HepG2 (cell line): ENCODE data around the gene TRAF3. TPM values are rescaled to one million over a fixed set of nuclear protein-coding genes. Genes with fewer than 3 reads are reported as not detected.
A peak's percentile ranks its signal among the peaks of the same experiment; 100 is the strongest.

Source experiments
- ATAC-seq: fragments of 200-7000 bp; cut with Tn5 transposase; 3 replicates; pipeline ENCODE4 v1.9.1; 2020; ENCODE audit warnings: mild to moderate bottlenecking, moderate library complexity
- BruUV-seq: library from RNA; stranded (reverse); fragments of 400-500 nt; replicated peaks from 2 replicates; lab custom pipeline; 2021; lab: Mats Ljungman, UMichigan
- CTCF ChIA-PET: fragments of 300-600 bp; formaldehyde crosslinking; extraction: SDS; loops from one replicate; lab custom pipeline; 2021; ENCODE audit warnings: low total read pairs, inconsistent platforms, low intra/inter-chr PET ratio; lab: Yijun Ruan, JAX
- POLR2A ChIA-PET: fragments of 350-600 bp; sonication (Branson Sonifier 250); formaldehyde crosslinking; loops from one replicate; lab custom pipeline; 2020; ENCODE audit warnings: antibody characterized with exemption, inconsistent platforms; lab: Yijun Ruan, JAX
- DNase-seq: peaks from one replicate; pipeline ENCODE4 v3.0.0-alpha.2; 2015; ENCODE audit warnings: low spot score
- FAIRE-seq: peaks from 3 replicates; lab custom pipeline; 2011; peaks lifted over from hg19 to GRCh38; lab: Jason Lieb, UNC
- H2AFZ ChIP-seq: one replicate; pipeline ENCODE4 v1.6.1; 2011; ENCODE audit warnings: low read length, inconsistent platforms
- H3K27ac ChIP-seq: fragments of 300-600 bp; 3 replicates; pipeline ENCODE4 v1.8.0; 2011; ENCODE audit warnings: mixed run types, mild to moderate bottlenecking, mixed read lengths, low read length, inconsistent platforms; ENCODE audit not compliant: insufficient read depth; ENCODE audit errors: extremely low read length
- H3K27me3 ChIP-seq, 2 experiments: fragments of 200-600 bp in 1 of 2; 2 replicates in 1 of 2; 3 replicates in 1 of 2; pipeline versions ENCODE4 v1.6.0 to v1.8.0; 2011; ENCODE audit warnings: low read length in 2 of 2, mild to moderate bottlenecking in 2 of 2, moderate library complexity in 2 of 2, inconsistent platforms in 1 of 2; ENCODE audit not compliant: insufficient read depth in 2 of 2, control insufficient read depth in 1 of 2
- H3K36me3 ChIP-seq, 2 experiments: fragments of 200-600 bp in 1 of 2; replicated peaks in 1 of 2; 2 replicates in 1 of 2; 3 replicates in 1 of 2; pipeline versions ENCODE4 v1.5.1 to v1.8.0; 2011; ENCODE audit warnings: low read length in 2 of 2, inconsistent platforms in 1 of 2; ENCODE audit not compliant: insufficient read depth in 2 of 2, control insufficient read depth in 1 of 2
- H3K4me1 ChIP-seq: 2 replicates; pipeline ENCODE4 v1.5.1; 2012; ENCODE audit warnings: low read length, inconsistent platforms; ENCODE audit not compliant: insufficient read depth
- H3K4me2 ChIP-seq: 2 replicates; pipeline ENCODE4 v1.6.0; 2011; ENCODE audit warnings: low read depth, low read length, inconsistent platforms
- H3K4me3 ChIP-seq, 3 experiments: fragments of 200-600 bp in 1 of 3; sonication (generic), shearing (Covaris generic) in 1 of 3; replicated peaks in 1 of 3; 2 replicates each; pipeline ENCODE4 v1.5.1; 2011 to 2016; ENCODE audit warnings: low read length in 3 of 3, inconsistent platforms in 2 of 3, low read depth in 2 of 3, mild to moderate bottlenecking in 2 of 3, control low read depth in 1 of 3, mixed read lengths in 1 of 3; ENCODE audit not compliant: insufficient read depth in 1 of 3
- H3K79me2 ChIP-seq: one replicate; pipeline ENCODE4 v1.6.1; 2011; ENCODE audit warnings: low read length, inconsistent platforms; ENCODE audit not compliant: insufficient read depth
- H3K9ac ChIP-seq: 2 replicates; pipeline ENCODE4 v1.6.0; 2011; ENCODE audit warnings: mild to moderate bottlenecking, low read depth, low read length, inconsistent platforms; ENCODE audit not compliant: insufficient read depth
- H3K9me3 ChIP-seq: 2 replicates; pipeline ENCODE4 v1.5.1; 2012; ENCODE audit warnings: mild to moderate bottlenecking, low read length
- H4K20me1 ChIP-seq: 2 replicates; pipeline ENCODE4 v1.6.0; 2011; ENCODE audit warnings: inconsistent platforms, mild to moderate bottlenecking, low read length, moderate library complexity; ENCODE audit not compliant: insufficient read depth
- DMAP1 ChIP-seq: IDR thresholded peaks from 2 replicates; pipeline ENCODE4 v1.6.1; 2016
- GATA4 ChIP-seq: sonication (generic); IDR thresholded peaks from 2 replicates; pipeline ENCODE4 v1.6.1; 2016; ENCODE audit warnings: antibody characterized with exemption, low read depth, borderline replicate concordance
- HDAC2 ChIP-seq: sonication (generic); formaldehyde crosslinking; IDR thresholded peaks from 2 replicates; pipeline ENCODE4 v1.4.0; 2020; ENCODE audit warnings: missing genetic modification reagents
- ZFP62 ChIP-seq: sonication (generic); formaldehyde crosslinking; IDR thresholded peaks from 2 replicates; pipeline ENCODE4 v1.4.0; 2020; ENCODE audit warnings: missing genetic modification reagents
- WGBS: methylation state at CpG from one replicate; pipeline ENCODE4 v1.1.6; 2017; ENCODE audit warnings: low lambda C conversion rate; 5-methylcytosine and 5-hydroxymethylcytosine counted together
- in situ Hi-C: cut with HindIII; loops from 2 replicates; pipeline ENCODE4 v1.10.0; 2017; ENCODE audit warnings: low pct_unique_long_range_greater_than_20kb; ENCODE audit not compliant: extremely low pct_ligation_motif_present
- intact Hi-C: fragments of 100-400 bp; cut with micrococcal nuclease; formaldehyde crosslinking; loops from one replicate; pipeline ENCODE4 v1.10.0; 2022; ENCODE audit not compliant: unreplicated experiment
- polyA plus RNA-seq, 8 experiments: library from polyadenylated mRNA; depleted of rRNA in 3 of 8; stranded (reverse) in 7 of 8; unstranded in 1 of 8; fragments of >200 nt; fragmentation: Illumina TruSeq in 4 of 8; extraction: Trizol in 4 of 8; gene quantifications; 2 replicates each; pipeline versions ENCODE4 v1.2.1 to v1.2.3, GENCODE V29; 2011 to 2016; ENCODE audit warnings: low read depth in 4 of 8, missing spikeins in 1 of 8, mixed read lengths in 1 of 8; ENCODE audit not compliant: insufficient read depth in 1 of 8
- total RNA-seq, 5 experiments: library from RNA; depleted of rRNA; stranded (reverse); fragments of >200 nt; fragmentation: Illumina TruSeq; extraction: Trizol; gene quantifications; 2 replicates each; pipeline ENCODE4 v1.2.3, GENCODE V29; 2016; ENCODE audit warnings: low read depth in 1 of 5
- TF ChIP-seq, protein P1 (sequence below): sonication (generic); formaldehyde crosslinking; IDR thresholded peaks from 2 replicates; pipeline ENCODE4 v1.8.0; 2022; ENCODE audit warnings: low read depth, missing genetic modification reagents
- TF ChIP-seq, protein P2 (sequence below): sonication (generic); formaldehyde crosslinking; IDR thresholded peaks from 2 replicates; pipeline ENCODE4 v1.4.0; 2020; ENCODE audit warnings: missing genetic modification reagents
- TF ChIP-seq, protein P3 (sequence below): sonication (generic); formaldehyde crosslinking; conservative IDR thresholded peaks from 2 replicates; pipeline ENCODE4 v1.8.0; 2022; ENCODE audit warnings: missing genetic modification reagents
- TF ChIP-seq, protein P4 (sequence below): sonication (generic); formaldehyde crosslinking; IDR thresholded peaks from 2 replicates; pipeline ENCODE4 v1.8.1; 2023; ENCODE audit warnings: mild to moderate bottlenecking, inconsistent platforms, moderate library complexity, missing genetic modification reagents, borderline replicate concordance
- TF ChIP-seq, protein P5 (sequence below): sonication (generic); formaldehyde crosslinking; IDR thresholded peaks from 2 replicates; pipeline ENCODE4 v1.4.0; 2020; ENCODE audit warnings: missing genetic modification reagents, mild to moderate bottlenecking, borderline replicate concordance

The TRAF3 gene
- total and polyA plus RNA-seq, 2 of the 13 experiments (the other 11 are each of a cell fraction or from before 2014, with no cell fraction given): 6.9 to 12.2 TPM

DNA sequence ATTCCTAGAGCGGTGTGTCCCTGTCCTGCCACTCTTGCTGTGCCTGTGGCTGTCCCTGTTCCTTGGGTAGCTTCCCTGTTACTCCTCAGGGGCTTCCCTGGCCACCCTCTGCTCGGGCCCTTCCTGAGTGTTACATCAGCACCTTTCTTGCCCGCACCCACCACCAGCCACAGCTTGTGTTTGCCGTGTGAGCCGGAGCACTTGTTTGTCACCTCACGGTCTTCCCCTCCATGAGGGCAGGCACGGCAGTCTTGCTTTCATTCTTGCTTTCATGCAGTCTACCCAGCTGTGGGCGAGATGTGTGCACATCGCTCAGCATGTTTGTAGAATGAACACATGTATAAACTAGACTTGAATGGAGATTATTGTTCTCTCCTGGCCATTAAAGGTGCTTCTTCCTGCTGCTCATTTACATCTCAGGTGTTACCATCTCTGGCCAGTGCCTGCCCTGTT is 42.0 kb downstream of the TRAF3 start:
- H3K4me2 ChIP-seq: peak overlapping the region; percentile 82
- no peaks in the 10 kb centered on the region for H4K20me1 ChIP-seq
- POLR2A ChIA-PET: interaction anchor here (1.0 to 1.2 kb wide), 2 partner anchors 8 to 24 kb away, joined by 3 to 4 read pairs; no protein-coding TSS in a partner anchor
- no TSS peak for BruUV-seq
- H2AFZ ChIP-seq: no peak overlapping the region
- CTCF ChIA-PET: no interaction called here
- FAIRE-seq: peak; percentile 28
- in situ Hi-C loops (no loop called here), intact Hi-C loops (no loop called here)
- 11% methylated on average over 9 of the region's 9 CpGs for WGBS
- peaks cover 57% of the 10 kb centered on the region for H3K4me1 ChIP-seq
- no peaks in the 10 kb centered on the region for H3K36me3 ChIP-seq
- ATAC-seq: peak; percentile 92
- H3K79me2 ChIP-seq: peaks cover 3% of the 10 kb centered on the region
- H3K4me3 ChIP-seq: peak overlapping the region; percentile 40 to 67 (median 52)
- peak overlapping the region; percentile 59 for H3K27ac ChIP-seq
- peak overlapping the region; percentile 61 for H3K9ac ChIP-seq
- DNase-seq: peak; percentile 77
- no peaks in the 10 kb centered on the region for H3K27me3 ChIP-seq
- H3K9me3 ChIP-seq: no peaks in the 10 kb centered on the region
- TF ChIP-seq DMAP1 (no peak), ZFP62 (CRISPR knock-in tag) (no peak), HDAC2 (CRISPR knock-in tag) (0 out of 2 replicates have a peak, but pooled peaks have one; percentile 40), GATA4 (no peak)
- TF ChIP-seq, protein P1, sequence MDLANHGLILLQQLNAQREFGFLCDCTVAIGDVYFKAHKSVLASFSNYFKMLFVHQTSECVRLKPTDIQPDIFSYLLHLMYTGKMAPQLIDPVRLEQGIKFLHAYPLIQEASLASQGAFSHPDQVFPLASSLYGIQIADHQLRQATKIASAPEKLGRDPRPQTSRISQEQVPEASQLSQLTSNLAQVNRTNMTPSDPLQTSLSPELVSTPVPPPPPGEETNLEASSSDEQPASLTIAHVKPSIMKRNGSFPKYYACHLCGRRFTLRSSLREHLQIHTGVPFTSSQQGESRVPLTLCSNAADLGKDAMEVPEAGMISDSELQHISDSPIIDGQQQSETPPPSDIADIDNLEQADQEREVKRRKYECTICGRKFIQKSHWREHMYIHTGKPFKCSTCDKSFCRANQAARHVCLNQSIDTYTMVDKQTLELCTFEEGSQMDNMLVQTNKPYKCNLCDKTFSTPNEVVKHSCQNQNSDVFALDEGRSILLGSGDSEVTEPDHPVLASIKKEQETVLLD (CRISPR knock-in tag): no peak
- TF ChIP-seq, protein P2, sequence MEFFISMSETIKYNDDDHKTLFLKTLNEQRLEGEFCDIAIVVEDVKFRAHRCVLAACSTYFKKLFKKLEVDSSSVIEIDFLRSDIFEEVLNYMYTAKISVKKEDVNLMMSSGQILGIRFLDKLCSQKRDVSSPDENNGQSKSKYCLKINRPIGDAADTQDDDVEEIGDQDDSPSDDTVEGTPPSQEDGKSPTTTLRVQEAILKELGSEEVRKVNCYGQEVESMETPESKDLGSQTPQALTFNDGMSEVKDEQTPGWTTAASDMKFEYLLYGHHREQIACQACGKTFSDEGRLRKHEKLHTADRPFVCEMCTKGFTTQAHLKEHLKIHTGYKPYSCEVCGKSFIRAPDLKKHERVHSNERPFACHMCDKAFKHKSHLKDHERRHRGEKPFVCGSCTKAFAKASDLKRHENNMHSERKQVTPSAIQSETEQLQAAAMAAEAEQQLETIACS (CRISPR knock-in tag): no peak
- TF ChIP-seq, protein P3, sequence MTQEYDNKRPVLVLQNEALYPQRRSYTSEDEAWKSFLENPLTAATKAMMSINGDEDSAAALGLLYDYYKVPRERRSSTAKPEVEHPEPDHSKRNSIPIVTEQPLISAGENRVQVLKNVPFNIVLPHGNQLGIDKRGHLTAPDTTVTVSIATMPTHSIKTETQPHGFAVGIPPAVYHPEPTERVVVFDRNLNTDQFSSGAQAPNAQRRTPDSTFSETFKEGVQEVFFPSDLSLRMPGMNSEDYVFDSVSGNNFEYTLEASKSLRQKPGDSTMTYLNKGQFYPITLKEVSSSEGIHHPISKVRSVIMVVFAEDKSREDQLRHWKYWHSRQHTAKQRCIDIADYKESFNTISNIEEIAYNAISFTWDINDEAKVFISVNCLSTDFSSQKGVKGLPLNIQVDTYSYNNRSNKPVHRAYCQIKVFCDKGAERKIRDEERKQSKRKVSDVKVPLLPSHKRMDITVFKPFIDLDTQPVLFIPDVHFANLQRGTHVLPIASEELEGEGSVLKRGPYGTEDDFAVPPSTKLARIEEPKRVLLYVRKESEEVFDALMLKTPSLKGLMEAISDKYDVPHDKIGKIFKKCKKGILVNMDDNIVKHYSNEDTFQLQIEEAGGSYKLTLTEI (CRISPR knock-in tag): no peak
- TF ChIP-seq, protein P4, sequence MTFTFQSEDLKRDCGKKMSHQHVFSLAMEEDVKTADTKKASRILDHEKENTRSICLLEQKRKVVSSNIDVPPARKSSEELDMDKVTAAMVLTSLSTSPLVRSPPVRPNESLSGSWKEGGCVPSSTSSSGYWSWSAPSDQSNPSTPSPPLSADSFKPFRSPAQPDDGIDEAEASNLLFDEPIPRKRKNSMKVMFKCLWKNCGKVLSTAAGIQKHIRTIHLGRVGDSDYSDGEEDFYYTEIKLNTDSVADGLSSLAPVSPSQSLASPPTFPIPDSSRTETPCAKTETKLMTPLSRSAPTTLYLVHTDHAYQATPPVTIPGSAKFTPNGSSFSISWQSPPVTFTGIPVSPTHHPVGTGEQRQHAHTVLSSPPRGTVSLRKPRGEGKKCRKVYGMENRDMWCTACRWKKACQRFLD: no peak
- TF ChIP-seq, protein P5, sequence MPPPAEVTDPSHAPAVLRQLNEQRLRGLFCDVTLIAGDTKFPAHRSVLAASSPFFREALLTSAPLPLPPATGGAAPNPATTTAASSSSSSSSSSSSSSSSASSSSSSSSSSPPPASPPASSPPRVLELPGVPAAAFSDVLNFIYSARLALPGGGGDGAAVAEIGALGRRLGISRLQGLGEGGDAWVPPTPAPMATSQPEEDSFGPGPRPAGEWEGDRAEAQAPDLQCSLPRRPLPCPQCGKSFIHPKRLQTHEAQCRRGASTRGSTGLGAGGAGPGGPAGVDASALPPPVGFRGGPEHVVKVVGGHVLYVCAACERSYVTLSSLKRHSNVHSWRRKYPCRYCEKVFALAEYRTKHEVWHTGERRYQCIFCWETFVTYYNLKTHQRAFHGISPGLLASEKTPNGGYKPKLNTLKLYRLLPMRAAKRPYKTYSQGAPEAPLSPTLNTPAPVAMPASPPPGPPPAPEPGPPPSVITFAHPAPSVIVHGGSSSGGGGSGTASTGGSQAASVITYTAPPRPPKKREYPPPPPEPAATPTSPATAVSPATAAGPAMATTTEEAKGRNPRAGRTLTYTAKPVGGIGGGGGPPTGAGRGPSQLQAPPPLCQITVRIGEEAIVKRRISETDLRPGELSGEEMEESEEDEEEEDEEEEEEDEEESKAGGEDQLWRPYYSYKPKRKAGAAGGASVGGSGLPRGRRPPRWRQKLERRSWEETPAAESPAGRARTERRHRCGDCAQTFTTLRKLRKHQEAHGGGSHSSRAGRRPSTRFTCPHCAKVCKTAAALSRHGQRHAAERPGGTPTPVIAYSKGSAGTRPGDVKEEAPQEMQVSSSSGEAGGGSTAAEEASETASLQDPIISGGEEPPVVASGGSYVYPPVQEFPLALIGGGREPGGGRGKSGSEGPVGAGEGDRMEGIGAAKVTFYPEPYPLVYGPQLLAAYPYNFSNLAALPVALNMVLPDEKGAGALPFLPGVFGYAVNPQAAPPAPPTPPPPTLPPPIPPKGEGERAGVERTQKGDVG (CRISPR knock-in tag): no peak
